Measurements from ENCODE around the gene RGS3. TPM values are rescaled to one million over a fixed set of nuclear protein-coding genes. Genes with fewer than 3 reads are reported as not detected.

RGS3 gene
- polyA plus RNA-seq, 2 of the 4 experiments (the other 2 are of a cell fraction): 19.6 to 22.9 TPM

- H3K4me2 ChIP-seq: no peak overlapping the region
- FAIRE-seq: no peak
- ATAC-seq: no peak
- WGBS (ENCODE audit: missing lambda C conversion rate): 71% methylated on average over 15 of the region's 15 CpGs
- no peaks in the 10 kb centered on the region for H3K9me3 ChIP-seq
- CTCF ChIA-PET: interaction anchor here (1.5 to 7.1 kb wide), 4 partner anchors 10 to 43 kb away, joined by 3 to 87 read pairs (median 4); no protein-coding TSS in a partner anchor
- H3K27ac ChIP-seq: no peak overlapping the region
- no peak for TF ChIP-seq CHD2 (IDR thresholded peaks at IDR 0.05; ENCODE audit: low read length, partially characterized antibody)
- no peak for TF ChIP-seq NPAS2 (CRISPR knock-in tag; IDR thresholded peaks at IDR 0.05; ENCODE audit: borderline replicate concordance)
- no peak for TF ChIP-seq EHF (CRISPR knock-in tag; IDR thresholded peaks at IDR 0.05)
- no peak for TF ChIP-seq FOSB (CRISPR knock-in tag; IDR thresholded peaks at IDR 0.05)
- TF ChIP-seq HES2 (IDR thresholded peaks at IDR 0.05): no peak
- TF ChIP-seq ELK1 (IDR thresholded peaks at IDR 0.05; ENCODE audit: low read depth, low read length): no peak
- TF ChIP-seq KDM5A (IDR thresholded peaks at IDR 0.05): no peak
- no peak for TF ChIP-seq GATA3 (IDR thresholded peaks at IDR 0.05; ENCODE audit: borderline replicate concordance)
- no peak for TF ChIP-seq CBX8 (IDR thresholded peaks at IDR 0.05)
- TF ChIP-seq HOXB5 (CRISPR knock-in tag; IDR thresholded peaks at IDR 0.05): no peak
- TF ChIP-seq MAX (IDR thresholded peaks at IDR 0.05): no peak
- no peak for TF ChIP-seq PHF8 (IDR thresholded peaks at IDR 0.05; ENCODE audit: borderline replicate concordance, low read depth)
- no peak for TF ChIP-seq CTCF (IDR thresholded peaks at IDR 0.05)
- no peak for TF ChIP-seq NFE2L2 (conservative IDR thresholded peaks at IDR 0.05; ENCODE audit: low read length)
- TF ChIP-seq EP300 (IDR thresholded peaks at IDR 0.05): no peak
- TF ChIP-seq CHD4 (IDR thresholded peaks at IDR 0.05; ENCODE audit: borderline replicate concordance): no peak
- TF ChIP-seq POLR2AphosphoS2 (conservative IDR thresholded peaks at IDR 0.05; ENCODE audit: low read length): no peak
- TF ChIP-seq ZFP36 (IDR thresholded peaks at IDR 0.05; ENCODE audit: borderline replicate concordance, partially characterized antibody): no peak
- POLR2A ChIA-PET: no interaction called here
- DNase-seq (ENCODE audit: low read depth in 1 of 2, low spot score in 1 of 2): no peak
- no peaks in the 10 kb centered on the region for H3K4me1 ChIP-seq
- H3K4me3 ChIP-seq: no peak overlapping the region
Measured at GRCh38 chr9:113632776-113633590, 169.5 kb downstream of the RGS3 start.

- 82% methylated on average over 10 of the region's 11 CpGs for WGBS (ENCODE audit: missing lambda C conversion rate)
- Histone ChIP-seq H3K4me3 (no peak overlapping the region), H3K9me3 (no peaks in the 10 kb centered on the region), H3K4me1 (no peaks in the 10 kb centered on the region), H3K4me2 (no peak overlapping the region), H3K27ac (peak overlapping the region in 1 of 2 experiments; percentile 31; a peak in 1 of 6 replicates)
- ATAC-seq (peak in 1 of 2 experiments; percentile 34; a peak in 2 of 6 replicates), FAIRE-seq (no peak), DNase-seq (ENCODE audit: low read depth in 1 of 2, low spot score in 1 of 2) (no peak)
- TF ChIP-seq MYC (IDR thresholded peaks at IDR 0.05; ENCODE audit: borderline replicate concordance, low read length): no peak
- no peak for TF ChIP-seq ELK1 (IDR thresholded peaks at IDR 0.05; ENCODE audit: low read depth, low read length)
- TF ChIP-seq NPAS2 (CRISPR knock-in tag; IDR thresholded peaks at IDR 0.05; ENCODE audit: borderline replicate concordance): no peak
- no peak for TF ChIP-seq CBX8 (IDR thresholded peaks at IDR 0.05)
- no peak for TF ChIP-seq PBX3 (IDR thresholded peaks at IDR 0.05)
- TF ChIP-seq CHD4 (IDR thresholded peaks at IDR 0.05; ENCODE audit: borderline replicate concordance): no peak
- no peak for TF ChIP-seq POLR2AphosphoS2 (conservative IDR thresholded peaks at IDR 0.05; ENCODE audit: low read length)
- no peak for TF ChIP-seq RNF2 (IDR thresholded peaks at IDR 0.05; ENCODE audit: borderline replicate concordance, low read depth)
- ChIA-PET POLR2A (no interaction called here), CTCF (interaction anchor here (1.5 to 7.1 kb wide), 6 partner anchors 8 to 44 kb away, joined by 3 to 87 read pairs (median 11); no protein-coding TSS in a partner anchor)
Measured at GRCh38 chr9:113633782-113634595, 170.5 kb downstream of the RGS3 start.

All from A549 (cell line).